PC-9 (cell line): ENCODE results near the gene AHDC1.
"Not testable (repeated sequence)": the region's sequence is repeated elsewhere in the genome, so short reads cannot be mapped to it uniquely, and the experiment has no call there.

ENCODE experiments used
- CTCF ChIP-seq: fragments of 200-600 bp; sonication (generic); conservative IDR thresholded peaks from 2 replicates; pipeline ENCODE4 v1.6.1; 2017; ENCODE audit warnings: mixed run types, antibody characterized with exemption, mild to moderate bottlenecking, moderate library complexity
- EZH2 ChIP-seq: fragments of 200-600 bp; sonication (generic); IDR thresholded peaks from 2 replicates; pipeline ENCODE4 v1.8.0; 2017; ENCODE audit warnings: antibody characterized with exemption, low read depth

DNA sequence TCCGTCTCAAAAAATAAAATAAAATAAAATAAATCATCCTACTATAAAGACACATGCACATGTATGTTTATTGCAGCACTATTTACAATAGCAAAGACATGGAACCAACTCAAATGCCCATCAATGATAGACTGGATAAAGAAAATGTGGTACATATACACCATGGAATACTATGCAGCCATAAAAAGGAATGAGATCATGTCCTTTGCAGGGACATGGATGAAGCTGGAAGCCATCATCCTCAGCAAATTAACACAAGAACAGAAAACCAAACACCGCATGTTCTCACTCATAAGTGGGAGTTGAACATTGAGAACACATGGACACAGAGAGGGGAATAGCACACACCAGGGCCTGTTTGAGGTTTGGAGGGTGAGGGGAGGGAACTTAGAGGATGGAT, 102.8 kb downstream of the AHDC1 start:
- not testable (repeated sequence) for TF ChIP-seq CTCF, EZH2
